HG02759 (cell line): ENCODE measurements around the gene ANKRD45.
"Not testable (repeated sequence)": the region's sequence is repeated elsewhere in the genome, so short reads cannot be mapped to it uniquely, and the experiment has no call there.

Experiments
- ATAC-seq: cut with Tn5 transposase; IDR thresholded peaks from one replicate; pipeline ENCODE4 v1.9.1; 2021; ENCODE audit warnings: mild to moderate bottlenecking, moderate library complexity; ENCODE audit not compliant: unreplicated experiment

ANKRD45 gene

DNA sequence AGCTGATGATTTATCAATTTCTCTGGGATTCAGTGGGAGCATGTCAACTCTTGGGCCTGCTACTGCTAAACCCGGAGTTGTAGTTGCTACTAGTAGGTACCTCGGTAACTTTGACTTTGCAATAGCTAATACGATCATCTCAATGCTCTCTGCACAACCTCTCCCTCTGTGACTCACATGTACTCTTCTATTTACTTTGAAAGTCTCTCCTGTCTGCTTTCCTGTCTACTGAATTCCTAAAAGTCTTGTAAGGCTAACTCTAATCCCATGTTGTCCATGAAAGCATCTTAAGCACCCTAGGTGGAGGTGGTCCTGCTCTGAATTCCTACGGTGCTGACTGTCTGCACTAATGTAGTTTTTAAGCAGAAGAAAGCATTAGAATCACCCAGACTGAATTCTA is 96.1 kb downstream of the ANKRD45 start:
- no peak for ATAC-seq

GRCh38 chr1:173572201-173572873 is 97.3 kb downstream of the ANKRD45 start:
- no peak for ATAC-seq

GRCh38 chr1:173570370-173571007 is 99.2 kb downstream of the ANKRD45 start:
- ATAC-seq: peak; percentile 84

- no peak for ATAC-seq
Measured at GRCh38 chr1:173568483-173568882, 101.2 kb downstream of the ANKRD45 start.

DNA sequence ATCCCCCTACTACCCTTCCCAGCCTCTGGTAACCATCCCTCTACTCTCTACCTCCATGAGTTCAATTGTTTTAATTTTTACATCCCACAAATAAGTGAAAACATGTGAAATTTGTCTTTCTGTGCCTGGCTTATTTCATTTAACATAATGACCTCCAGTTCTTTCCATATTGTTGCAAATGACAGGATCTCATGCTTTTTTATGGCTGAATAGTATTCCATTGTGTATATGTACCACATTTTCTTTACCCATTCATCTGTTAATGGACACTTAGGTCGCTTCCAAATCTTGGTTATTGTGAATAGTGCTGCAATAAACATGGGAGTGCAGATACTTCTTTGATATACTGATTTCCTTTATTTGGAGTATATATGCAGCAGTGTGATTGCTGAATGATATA is 105.8 kb downstream of the ANKRD45 start:
- not testable (repeated sequence) for ATAC-seq

GRCh38 chr1:173562813-173563212 is 106.8 kb downstream of the ANKRD45 start:
- no peak for ATAC-seq

GRCh38 chr1:173561263-173561662 is 108.4 kb downstream of the ANKRD45 start:
- no peak for ATAC-seq

DNA sequence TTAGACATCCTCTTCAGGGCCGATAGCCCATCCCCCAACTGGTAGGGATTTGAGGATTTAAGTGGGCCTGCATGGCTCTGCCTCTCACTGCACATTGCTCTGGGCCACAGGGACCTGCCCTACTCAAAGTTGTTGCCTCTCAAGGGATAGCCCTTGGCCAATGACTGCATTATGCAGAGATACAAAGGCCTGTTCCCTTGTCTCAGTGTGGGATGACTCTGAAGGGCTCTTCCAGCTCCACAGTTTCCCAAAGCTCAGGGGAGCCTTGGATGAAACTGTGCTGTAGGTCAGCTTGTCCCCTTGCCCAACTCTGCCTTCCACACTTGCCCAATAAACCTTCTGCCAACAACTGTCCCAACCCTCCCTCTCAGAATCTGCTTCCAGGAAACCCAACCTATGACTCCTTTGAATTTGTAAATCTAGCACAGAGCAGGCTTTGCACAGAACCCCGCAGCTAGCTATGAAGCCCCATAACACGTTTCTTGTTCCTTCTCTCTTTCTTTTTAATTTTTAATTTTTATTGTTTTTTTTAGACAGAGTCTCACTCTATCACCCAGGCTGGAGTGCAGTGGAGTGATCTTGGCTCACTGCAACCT is 109.3 kb downstream of the ANKRD45 start:
- ATAC-seq: no peak
